Endothelial cell of umbilical vein (primary cell): Measurements from ENCODE around the gene PPFIBP2. TPM values are rescaled to one million over a fixed set of nuclear protein-coding genes. Genes with fewer than 3 reads are reported as not detected.

ENCODE experiments used
- BruUV-seq: library from RNA; stranded (reverse); fragments of 400-500 nt; replicated peaks from 2 replicates; lab custom pipeline; 2021; lab: Mats Ljungman, UMichigan
- CTCF ChIA-PET: fragments of 300-600, 350-600 bp; sonication (Branson Sonifier 250); formaldehyde crosslinking; loops from one replicate; lab custom pipeline; 2021; ENCODE audit warnings: antibody characterized with exemption, inconsistent platforms; lab: Charles Lee
- POLR2A ChIA-PET: fragments of 300-600, 350-600 bp; sonication (Branson Sonifier 250); formaldehyde crosslinking; loops from one replicate; lab custom pipeline; 2021; ENCODE audit warnings: antibody characterized with exemption, inconsistent platforms; lab: Charles Lee
- DNase-seq: peaks from one replicate; pipeline ENCODE4 v3.0.0-alpha.2; 2011; ENCODE audit warnings: low read depth, low spot score
- FAIRE-seq: peaks from 2 replicates; lab custom pipeline; 2011; peaks lifted over from hg19 to GRCh38; lab: Jason Lieb, UNC
- H2AFZ ChIP-seq: 2 replicates; pipeline ENCODE4 v1.6.0; 2012; ENCODE audit warnings: low read depth, low read length, control low read depth, inconsistent platforms
- H3K27ac ChIP-seq: 2 replicates; pipeline ENCODE4 v1.5.1; 2011; ENCODE audit warnings: low read depth, mild to moderate bottlenecking, control low read depth, low read length, moderate library complexity; ENCODE audit not compliant: insufficient read depth
- H3K27me3 ChIP-seq, 2 experiments: 2 replicates each; pipeline versions ENCODE4 v1.6.0 to v1.6.1; 2011; ENCODE audit warnings: low read length in 2 of 2, mixed read lengths in 1 of 2; ENCODE audit not compliant: control insufficient read depth in 2 of 2, insufficient read depth in 2 of 2
- H3K36me3 ChIP-seq, 2 experiments: 2 replicates in 1 of 2; 3 replicates in 1 of 2; pipeline ENCODE4 v1.5.1; 2011; ENCODE audit warnings: low read length in 2 of 2, mild to moderate bottlenecking in 1 of 2, moderate library complexity in 1 of 2; ENCODE audit not compliant: control insufficient read depth in 2 of 2, insufficient read depth in 2 of 2; ENCODE audit errors: extremely low read depth in 1 of 2
- H3K4me1 ChIP-seq: 3 replicates; pipeline ENCODE4 v1.5.1; 2011; ENCODE audit warnings: mild to moderate bottlenecking, low read length; ENCODE audit not compliant: control insufficient read depth, insufficient read depth; ENCODE audit errors: extremely low read depth
- H3K4me2 ChIP-seq: 2 replicates; pipeline ENCODE4 v1.6.1; 2011; ENCODE audit warnings: low read length, control low read depth, mixed read lengths; ENCODE audit not compliant: insufficient read depth
- H3K4me3 ChIP-seq, 3 experiments: fragments of 200-600 bp in 1 of 3; sonication (generic), shearing (Covaris generic) in 1 of 3; replicated peaks in 1 of 3; 2 replicates each; pipeline ENCODE4 v1.5.1; 2011 to 2016; ENCODE audit warnings: control low read depth in 3 of 3, low read length in 3 of 3, mild to moderate bottlenecking in 2 of 3, inconsistent platforms in 1 of 3, low read depth in 1 of 3, moderate library complexity in 1 of 3; ENCODE audit not compliant: insufficient read depth in 1 of 3
- H3K79me2 ChIP-seq: 2 replicates; pipeline ENCODE4 v1.6.0; 2012; ENCODE audit warnings: low read length, inconsistent platforms; ENCODE audit not compliant: control insufficient read depth, insufficient read depth
- H3K9ac ChIP-seq: replicated peaks from 2 replicates; pipeline ENCODE3; 2011; ENCODE audit warnings: low read length, control low read depth; ENCODE audit not compliant: insufficient read depth; ENCODE audit errors: extremely low read depth
- H3K9me1 ChIP-seq: replicated peaks from 3 replicates; pipeline ENCODE4 v1.6.0; 2011; ENCODE audit warnings: mild to moderate bottlenecking, low read length; ENCODE audit not compliant: control insufficient read depth, insufficient read depth; ENCODE audit errors: extremely low read depth
- H3K9me3 ChIP-seq: replicated peaks from 2 replicates; pipeline ENCODE4 v1.5.1; 2012; ENCODE audit warnings: low read length, inconsistent platforms; ENCODE audit not compliant: control insufficient read depth, insufficient read depth
- H4K20me1 ChIP-seq: replicated peaks from 2 replicates; pipeline ENCODE3; 2011; ENCODE audit warnings: mild to moderate bottlenecking, low read length; ENCODE audit not compliant: control insufficient read depth, insufficient read depth; ENCODE audit errors: extremely low read depth
- EZH2 ChIP-seq: IDR thresholded peaks from 2 replicates; pipeline ENCODE4 v1.6.1; 2012; ENCODE audit warnings: borderline replicate concordance, low read depth, mild to moderate bottlenecking, moderate library complexity, low read length, inconsistent platforms; ENCODE audit not compliant: severe bottlenecking
- FOS ChIP-seq: IDR thresholded peaks from 2 replicates; pipeline ENCODE4 v1.6.1; 2011; ENCODE audit warnings: mild to moderate bottlenecking, low read length, moderate library complexity, borderline replicate concordance; ENCODE audit not compliant: insufficient read depth
- GATA2 ChIP-seq: IDR thresholded peaks from 2 replicates; pipeline ENCODE4 v1.7.0; 2011; ENCODE audit warnings: low read depth, mild to moderate bottlenecking, moderate library complexity, mixed read lengths, low read length; ENCODE audit not compliant: insufficient read length, insufficient read depth
- JUN ChIP-seq: IDR thresholded peaks from 2 replicates; pipeline ENCODE4 v1.6.1; 2011; ENCODE audit warnings: borderline replicate concordance, low read depth; ENCODE audit not compliant: insufficient read length, insufficient read depth
- MYC ChIP-seq: IDR thresholded peaks from one replicate; pipeline ENCODE4 v1.6.1; 2011; ENCODE audit warnings: mild to moderate bottlenecking, low read depth, low read length
- POLR2A ChIP-seq: IDR thresholded peaks from 2 replicates; pipeline ENCODE4 v1.6.1; 2012; ENCODE audit warnings: low read depth, mild to moderate bottlenecking, control low read depth, low read length
- POLR2AphosphoS5 ChIP-seq: IDR thresholded peaks from 2 replicates; pipeline ENCODE4 v1.6.1; 2012; ENCODE audit warnings: low read depth, mild to moderate bottlenecking, control low read depth, low read length, moderate library complexity; ENCODE audit not compliant: insufficient read depth
- dilution Hi-C: fragments of 300-500 bp; cut with MboI; formaldehyde crosslinking; loops from one replicate; pipeline ENCODE4 v1.15.0; 2019; ENCODE audit warnings: low sequenced_read_pairs; ENCODE audit not compliant: extremely low pct_ligation_motif_present
- intact Hi-C: fragments of 100-400 bp; cut with micrococcal nuclease; formaldehyde crosslinking; loops from one replicate; pipeline ENCODE4 v1.10.0; 2022
- polyA plus RNA-seq, 4 experiments: library from polyadenylated mRNA; depleted of rRNA in 3 of 4; stranded (reverse) in 3 of 4; unstranded in 1 of 4; fragments of >200 nt; gene quantifications; 2 replicates each; pipeline versions ENCODE4 v1.2.1 to v1.2.3, GENCODE V29; 2011 to 2012; ENCODE audit warnings: missing spikeins in 1 of 4
- total RNA-seq: library from RNA; stranded (reverse); gene quantifications from 2 replicates; pipeline ENCODE4 v1.2.3, GENCODE V29; 2021
- TF ChIP-seq, protein P1 (sequence below), 2 donors: IDR thresholded peaks; 1 replicate in 1 of 2; 2 replicates in 1 of 2; pipeline ENCODE4 v1.5.1; 2011; ENCODE audit warnings: low read length in 2 of 2, mild to moderate bottlenecking in 2 of 2, moderate library complexity in 2 of 2, control low read depth in 1 of 2, inconsistent platforms in 1 of 2, low read depth in 1 of 2; ENCODE audit not compliant: insufficient read depth in 1 of 2; ENCODE audit errors: extremely low read depth in 1 of 2
- TF ChIP-seq, protein P2 (sequence below): IDR thresholded peaks from 2 replicates; pipeline ENCODE4 v1.6.1; 2011; ENCODE audit not compliant: insufficient read depth, insufficient read length

PPFIBP2 gene
- total and polyA plus RNA-seq, 2 donors (not counting 3 experiments of a cell fraction or from before 2014, with no cell fraction given), result 1.3 to 4.0 TPM

DNA sequence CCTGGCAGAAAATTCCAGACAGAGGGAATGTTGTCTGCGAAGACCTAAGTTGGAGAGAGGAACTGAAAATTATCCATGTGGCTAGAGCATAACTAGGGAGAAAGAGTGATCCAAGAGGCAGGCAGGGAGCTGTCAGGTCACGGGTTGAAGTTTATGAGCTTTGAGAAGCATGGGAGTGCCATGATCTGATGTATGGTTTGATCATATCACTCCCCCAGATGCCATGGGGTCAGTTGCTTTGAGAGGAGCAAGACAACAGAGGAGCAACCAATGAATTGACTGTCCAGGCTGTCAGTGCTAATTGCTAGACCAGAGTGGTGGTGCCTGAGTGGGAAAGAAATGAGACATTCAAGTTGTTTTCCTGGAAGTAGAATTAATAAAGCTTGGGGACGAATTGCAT, 105.5 kb downstream of the PPFIBP2 start:
- TF ChIP-seq MYC (no peak), POLR2A (no peak), GATA2 (no peak), POLR2AphosphoS5 (no peak), EZH2 (no peak), JUN (no peak), FOS (no peak)
- TF ChIP-seq, protein P1, sequence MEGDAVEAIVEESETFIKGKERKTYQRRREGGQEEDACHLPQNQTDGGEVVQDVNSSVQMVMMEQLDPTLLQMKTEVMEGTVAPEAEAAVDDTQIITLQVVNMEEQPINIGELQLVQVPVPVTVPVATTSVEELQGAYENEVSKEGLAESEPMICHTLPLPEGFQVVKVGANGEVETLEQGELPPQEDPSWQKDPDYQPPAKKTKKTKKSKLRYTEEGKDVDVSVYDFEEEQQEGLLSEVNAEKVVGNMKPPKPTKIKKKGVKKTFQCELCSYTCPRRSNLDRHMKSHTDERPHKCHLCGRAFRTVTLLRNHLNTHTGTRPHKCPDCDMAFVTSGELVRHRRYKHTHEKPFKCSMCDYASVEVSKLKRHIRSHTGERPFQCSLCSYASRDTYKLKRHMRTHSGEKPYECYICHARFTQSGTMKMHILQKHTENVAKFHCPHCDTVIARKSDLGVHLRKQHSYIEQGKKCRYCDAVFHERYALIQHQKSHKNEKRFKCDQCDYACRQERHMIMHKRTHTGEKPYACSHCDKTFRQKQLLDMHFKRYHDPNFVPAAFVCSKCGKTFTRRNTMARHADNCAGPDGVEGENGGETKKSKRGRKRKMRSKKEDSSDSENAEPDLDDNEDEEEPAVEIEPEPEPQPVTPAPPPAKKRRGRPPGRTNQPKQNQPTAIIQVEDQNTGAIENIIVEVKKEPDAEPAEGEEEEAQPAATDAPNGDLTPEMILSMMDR (IDR thresholded peaks at IDR 0.05; ENCODE audit: extremely low read depth in 1 of 2, insufficient read depth in 1 of 2, low read depth in 1 of 2, low read length in 2 of 2), result no peak
- TF ChIP-seq, protein P2, sequence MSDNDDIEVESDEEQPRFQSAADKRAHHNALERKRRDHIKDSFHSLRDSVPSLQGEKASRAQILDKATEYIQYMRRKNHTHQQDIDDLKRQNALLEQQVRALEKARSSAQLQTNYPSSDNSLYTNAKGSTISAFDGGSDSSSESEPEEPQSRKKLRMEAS, result no peak
- Histone ChIP-seq H3K9me1 (no peaks in the 10 kb centered on the region), H4K20me1 (no peaks in the 10 kb centered on the region), H3K27ac (no peak overlapping the region), H3K4me1 (no peaks in the 10 kb centered on the region), H2AFZ (no peak overlapping the region), H3K4me2 (no peak overlapping the region), H3K9ac (no peak overlapping the region), H3K36me3 (no peaks in the 10 kb centered on the region), H3K9me3 (no peaks in the 10 kb centered on the region), H3K4me3 (no peak overlapping the region), H3K79me2 (no peaks in the 10 kb centered on the region), H3K27me3 (no peaks in the 10 kb centered on the region)
- ChIA-PET CTCF (interaction anchor here (1.2 to 1.7 kb wide), 2 partner anchors 11 to 47 kb away, joined by 4 to 5 read pairs; no protein-coding TSS in a partner anchor), POLR2A (interaction anchor here (0.6 kb wide), 1 partner anchor 37 kb away, joined by 7 read pairs; no protein-coding TSS in a partner anchor)
- dilution Hi-C loops (no loop called here), intact Hi-C loops (no loop called here)
- FAIRE-seq (no peak), DNase-seq (no peak)
- no TSS peak for BruUV-seq
